GM19468 (cell line): Measurements from ENCODE around the gene ARF1.

Experiments
- ATAC-seq: cut with Tn5 transposase; IDR thresholded peaks from one replicate; pipeline ENCODE4 v1.9.1; 2021; ENCODE audit warnings: mild to moderate bottlenecking, moderate library complexity, moderate number of reproducible peaks; ENCODE audit not compliant: unreplicated experiment; ENCODE audit errors: extremely low read depth

The ARF1 gene

DNA sequence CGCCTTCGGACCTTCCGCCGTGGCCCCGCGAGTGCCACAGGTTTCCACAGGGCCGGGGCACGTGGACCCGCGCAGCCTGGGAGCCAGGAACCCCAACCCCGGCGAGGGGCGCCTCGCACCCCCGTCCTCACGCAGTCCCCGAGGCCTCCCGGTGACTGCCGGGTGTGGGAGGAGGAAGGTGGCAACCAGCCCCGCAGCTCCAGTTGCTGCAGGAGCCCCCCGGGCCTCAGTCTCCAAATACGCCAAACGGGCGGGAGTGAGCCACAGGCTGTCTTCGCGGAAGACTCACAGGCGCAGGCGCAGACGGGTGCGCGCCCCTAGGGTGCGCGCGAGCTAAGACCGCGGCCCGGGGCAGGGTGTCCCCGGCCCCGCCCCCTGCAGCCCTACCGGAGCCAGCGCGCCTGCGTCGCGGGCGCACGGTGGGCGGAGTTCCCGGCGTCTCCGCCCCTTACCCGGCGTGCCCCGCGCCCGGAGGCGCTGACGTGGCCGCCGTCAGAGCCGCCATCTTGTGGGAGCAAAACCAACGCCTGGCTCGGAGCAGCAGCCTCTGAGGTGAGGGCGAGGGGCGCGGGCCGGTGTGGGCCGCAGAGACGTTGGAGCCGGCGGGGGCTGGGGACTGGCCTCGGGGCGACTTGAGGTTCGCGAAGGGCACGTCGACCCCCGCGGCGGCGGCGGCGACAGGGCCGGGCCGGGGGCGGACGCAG is at the start of gene ARF1:
Gene ARF1 (plus strand): TSS at position 495 of the 704 bp plus-strand sequence. CDS start 14,407 bp downstream, outside the sequence.
- ATAC-seq, result peak; percentile 56

DNA sequence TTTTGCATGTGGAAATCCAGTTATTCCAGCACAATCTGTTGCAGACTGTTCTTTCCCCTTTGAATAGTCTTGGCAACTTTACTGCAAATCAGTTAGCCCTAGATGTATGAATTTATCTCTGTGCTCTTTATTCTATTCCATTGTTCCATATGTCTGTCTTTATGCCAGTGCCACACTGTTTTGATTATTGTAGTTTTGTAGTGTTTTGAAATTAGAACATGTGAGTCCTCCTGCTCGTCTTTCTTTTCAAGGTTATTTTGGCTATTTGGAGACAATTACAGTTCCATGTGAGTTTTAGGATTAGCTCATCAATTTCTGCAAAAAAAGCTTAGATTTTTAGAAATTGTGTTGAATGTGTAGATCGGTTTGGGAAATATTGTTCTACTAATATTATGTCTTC is 49.1 kb upstream of the ARF1 start:
- no peak for ATAC-seq

DNA sequence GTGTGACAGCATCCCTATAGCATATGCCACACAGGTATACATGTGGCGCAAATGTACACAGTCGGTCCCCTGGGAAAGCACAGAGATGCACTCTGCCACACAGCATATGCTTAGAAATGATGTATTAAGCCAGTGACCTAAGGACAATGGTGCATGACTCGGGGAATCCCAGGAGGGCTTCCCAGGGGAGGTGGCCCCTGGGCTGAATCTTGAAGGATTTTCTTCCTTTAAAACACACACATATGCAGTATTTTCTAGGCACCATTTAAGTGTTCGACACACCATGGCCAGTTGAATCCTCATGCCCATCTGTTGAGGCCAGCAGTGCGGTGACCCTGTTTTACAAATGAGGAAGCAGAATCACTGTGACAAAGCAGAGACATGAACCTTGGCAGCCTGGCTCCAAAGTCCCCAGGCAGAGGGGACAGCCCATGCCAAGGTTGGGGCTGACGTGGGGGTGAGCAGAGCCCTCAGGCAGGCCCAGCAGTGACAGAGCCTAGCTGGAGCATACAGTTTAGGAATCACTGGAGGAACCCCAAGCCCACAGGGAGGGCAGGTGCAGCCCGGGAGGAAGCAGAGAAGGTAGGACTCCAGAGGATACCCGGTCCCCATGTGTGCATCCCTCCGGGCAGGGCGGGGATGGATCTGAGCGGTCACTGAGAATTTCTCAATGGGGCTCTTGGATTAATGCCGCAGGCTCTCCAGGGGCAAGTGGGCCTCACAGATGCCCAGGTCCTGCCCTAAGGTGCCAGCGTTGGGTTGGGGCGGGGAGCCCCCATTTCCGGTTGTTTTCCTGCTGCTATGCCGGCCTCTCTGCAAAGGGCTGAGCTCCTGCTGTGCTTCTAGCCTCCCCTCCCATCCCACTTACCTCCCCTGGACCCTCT is 47.3 kb upstream of the ARF1 start:
- no peak for ATAC-seq

DNA sequence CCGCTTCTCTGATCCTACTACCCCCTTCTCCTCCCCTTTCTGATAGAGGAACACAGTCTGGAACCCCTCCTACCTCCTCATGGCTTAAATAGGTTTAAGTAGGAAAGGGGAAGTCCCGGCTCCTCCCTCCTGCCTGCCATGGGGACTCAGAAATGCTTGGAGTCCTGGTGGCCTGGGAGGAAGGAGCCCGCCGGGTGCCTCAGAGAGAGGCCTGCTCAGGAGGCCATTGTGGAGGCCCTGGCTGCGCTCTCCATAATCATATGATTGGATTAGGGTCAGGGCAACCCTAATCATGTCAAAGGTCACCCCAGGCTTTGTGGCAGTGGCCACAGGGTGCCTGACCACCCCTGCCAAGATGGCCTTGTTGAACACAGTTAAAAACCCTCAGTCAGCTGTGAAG is 46.7 kb upstream of the ARF1 start:
- no peak for ATAC-seq

DNA sequence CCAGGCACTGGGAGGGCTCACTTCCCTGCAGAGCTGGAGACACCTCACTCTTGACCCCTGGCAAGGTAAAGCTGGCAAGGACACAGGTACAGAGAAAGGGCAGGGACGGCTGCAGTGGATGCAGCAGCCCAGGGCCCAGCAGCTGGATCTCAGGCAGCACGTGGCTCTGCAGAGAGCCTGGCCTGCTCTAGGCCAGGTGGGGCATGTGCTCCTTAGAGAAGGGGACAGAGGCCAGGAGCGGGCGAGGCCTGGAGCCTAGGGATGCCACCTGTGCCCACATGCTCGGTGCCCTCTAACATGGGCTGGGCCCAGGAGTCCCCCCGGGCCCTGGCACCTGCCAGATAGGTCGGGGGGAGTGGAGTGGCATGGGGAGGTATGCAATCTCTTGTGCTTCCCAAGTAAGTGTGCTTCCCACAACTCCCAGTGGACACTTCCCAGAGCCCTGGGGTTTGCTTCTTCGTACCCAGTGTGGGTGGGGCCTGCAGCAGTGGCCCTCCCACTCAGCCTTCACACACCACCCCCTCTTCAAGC is 45.7 kb upstream of the ARF1 start:
- no peak for ATAC-seq

DNA sequence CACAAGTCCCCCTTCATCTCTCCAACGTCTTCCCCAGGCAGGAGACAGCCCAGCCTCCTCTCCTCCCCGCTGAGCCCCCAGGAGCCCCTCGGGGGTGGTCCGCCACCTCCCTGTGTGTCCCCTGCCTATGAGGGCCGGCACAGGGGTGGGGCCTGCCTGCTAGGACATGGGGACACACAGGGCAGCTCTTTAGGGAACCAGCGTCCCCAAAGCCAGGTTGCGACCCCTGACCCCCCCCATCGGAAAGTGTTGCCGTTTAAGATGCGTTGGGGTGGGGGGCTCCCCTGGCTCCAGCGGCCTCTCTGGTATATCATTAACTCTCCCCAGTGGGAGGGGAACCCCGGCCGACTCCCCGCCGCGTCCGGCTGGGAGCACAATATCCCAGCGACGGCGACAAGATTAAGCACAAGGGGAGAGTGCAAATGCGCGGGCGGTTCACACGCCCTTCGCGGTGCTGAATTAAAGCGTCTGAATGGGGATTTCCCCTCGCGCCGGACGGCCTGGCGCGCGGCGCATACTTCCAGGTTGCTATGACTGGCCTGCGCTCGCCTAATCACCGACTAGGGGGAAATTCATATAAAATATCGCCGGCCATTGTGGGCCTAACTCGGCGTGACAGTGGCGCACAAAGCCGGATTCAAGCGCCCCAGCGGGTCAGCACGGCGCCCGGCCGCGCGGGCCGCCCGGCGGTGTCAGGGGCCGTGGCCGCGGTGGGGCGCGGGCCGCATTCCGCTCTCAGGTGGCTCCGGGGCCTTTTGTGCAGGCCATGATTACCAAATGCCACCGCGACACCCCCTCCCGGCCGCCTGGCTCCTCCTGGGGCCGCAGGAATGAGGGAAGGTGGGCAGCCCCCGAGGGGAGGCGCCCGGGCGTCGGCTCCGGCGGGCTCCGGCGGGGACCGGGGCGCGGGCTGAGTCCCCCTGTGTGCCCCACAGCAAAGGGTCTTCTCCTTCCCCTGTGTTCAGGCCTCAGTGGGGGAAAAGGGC is 44.8 kb upstream of the ARF1 start:
- ATAC-seq, result peak; percentile 72

DNA sequence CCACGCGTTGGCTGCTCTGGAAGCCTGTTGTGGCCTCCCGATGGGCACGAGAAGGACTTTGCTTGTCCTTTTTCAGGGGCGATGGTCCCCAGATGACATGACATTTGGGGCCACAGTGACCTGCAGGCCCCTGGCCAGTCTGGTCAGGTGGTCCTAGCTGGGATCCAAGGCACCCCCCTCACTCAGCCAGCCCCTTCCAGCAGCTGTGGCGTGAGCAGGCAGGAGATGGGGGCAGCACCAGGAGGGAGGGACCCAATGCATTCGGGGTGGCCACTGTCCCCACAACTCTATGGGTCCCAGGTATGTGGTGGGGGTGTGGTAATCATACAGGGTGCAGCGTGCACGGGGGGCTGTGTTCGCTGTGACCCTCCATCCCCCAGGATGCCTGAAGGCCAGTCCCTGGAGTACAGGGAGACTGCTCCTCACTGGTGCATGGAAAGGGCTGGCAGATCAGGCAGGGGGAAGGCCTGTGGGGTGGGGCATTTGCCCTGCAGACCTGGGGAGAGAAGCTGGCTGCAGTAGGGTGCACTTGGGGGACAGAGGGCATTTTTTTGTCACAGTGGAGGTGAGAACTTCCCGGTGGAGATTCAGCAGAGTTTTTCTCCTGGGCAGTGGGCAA is 44.0 kb upstream of the ARF1 start:
- no peak for ATAC-seq

DNA sequence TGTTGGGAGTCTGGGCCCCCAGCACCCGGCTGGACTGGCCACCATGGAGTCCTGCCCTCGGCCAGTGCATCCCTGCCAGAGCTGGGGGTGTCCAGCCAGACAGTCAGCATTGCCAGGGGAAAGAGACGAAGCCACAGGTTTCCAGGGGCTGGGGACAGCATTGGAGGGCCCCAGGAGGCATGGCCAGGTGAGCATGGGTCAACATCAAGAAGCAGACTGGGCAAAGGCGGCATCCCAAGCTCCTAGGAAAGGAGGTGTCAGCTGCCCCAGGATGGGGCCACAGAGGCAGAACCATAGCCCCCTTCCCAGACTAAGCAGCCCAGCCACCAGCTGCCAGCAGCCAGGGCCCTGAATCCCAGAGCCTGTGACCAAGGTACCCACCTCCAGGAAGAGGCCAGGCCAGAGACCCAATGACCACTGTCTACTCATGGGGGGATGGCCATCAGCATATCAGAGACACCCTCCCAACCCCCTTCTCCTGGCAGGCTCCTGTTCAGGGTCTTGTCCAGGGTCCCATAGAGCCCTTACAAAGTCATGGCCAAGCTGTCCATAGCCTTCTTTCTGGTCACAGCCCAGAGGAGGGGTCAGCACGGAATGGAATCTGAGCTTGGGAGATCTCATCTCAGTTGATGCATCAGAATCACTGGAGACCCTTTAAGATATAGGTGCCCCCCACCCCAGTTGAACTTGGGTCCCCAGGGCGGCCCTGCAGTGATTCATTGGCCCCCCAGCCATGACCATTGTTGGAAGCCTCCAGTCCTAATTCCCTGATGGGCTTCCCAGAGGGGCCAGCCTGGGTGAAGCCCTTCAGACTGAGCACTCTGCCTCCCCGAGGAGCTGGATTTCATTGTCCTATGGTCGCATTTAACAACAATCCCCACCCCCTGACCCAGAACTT is 43.3 kb upstream of the ARF1 start:
- no peak for ATAC-seq

DNA sequence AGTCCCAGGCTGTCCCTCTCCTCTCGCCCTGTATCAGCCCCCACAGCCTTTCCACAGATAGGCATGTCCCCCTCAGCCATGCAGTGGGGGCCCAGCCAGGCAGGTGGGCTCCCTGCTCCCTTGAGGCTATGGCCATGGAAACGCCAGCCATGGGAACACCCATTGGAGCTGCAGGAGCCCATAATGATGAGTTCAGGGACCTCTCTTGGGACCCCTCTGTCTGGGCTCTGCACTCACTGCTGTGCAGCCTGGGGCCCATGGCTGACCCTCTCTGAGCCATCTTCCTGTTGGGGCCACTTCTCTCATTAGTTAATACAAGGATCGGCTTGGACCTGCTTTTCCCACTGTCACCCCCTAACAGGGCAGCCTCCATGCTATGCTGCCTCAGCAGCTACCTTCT is 42.5 kb upstream of the ARF1 start:
- ATAC-seq, result no peak

DNA sequence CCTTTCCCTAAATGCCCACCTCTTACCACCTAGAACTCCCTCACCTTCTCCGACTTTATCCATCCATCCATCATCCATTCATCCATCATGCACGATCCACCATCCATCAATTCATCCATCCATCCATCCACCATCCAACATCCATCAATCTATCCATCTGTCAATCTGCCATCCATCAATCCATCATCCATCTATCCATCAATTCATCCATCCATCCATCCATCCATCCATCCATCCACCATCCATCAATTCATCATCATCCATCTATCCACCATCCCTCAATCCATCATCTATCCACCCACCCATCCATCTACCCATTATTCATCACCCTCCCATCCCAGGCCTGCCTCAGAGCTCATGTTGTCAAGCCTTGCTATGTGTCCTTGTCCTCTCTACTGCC is 41.2 kb upstream of the ARF1 start:
- ATAC-seq, result no peak

DNA sequence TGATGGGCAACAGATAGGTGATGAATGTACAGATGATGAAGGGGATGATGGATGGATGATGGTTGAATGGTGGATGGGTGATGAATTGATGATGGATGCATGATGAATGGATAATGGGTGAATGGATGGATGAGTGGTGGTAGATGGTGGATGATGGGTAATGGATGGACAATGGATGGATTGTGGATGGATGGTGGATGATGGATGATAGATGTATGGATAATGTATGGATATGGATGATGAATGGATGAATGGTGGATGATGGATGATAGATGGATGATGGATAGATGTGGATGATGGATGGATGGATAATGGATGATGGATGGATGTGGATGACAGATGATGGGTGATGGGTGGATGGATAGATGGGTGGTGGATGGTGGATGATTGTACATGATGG is 40.0 kb upstream of the ARF1 start:
- no peak for ATAC-seq

DNA sequence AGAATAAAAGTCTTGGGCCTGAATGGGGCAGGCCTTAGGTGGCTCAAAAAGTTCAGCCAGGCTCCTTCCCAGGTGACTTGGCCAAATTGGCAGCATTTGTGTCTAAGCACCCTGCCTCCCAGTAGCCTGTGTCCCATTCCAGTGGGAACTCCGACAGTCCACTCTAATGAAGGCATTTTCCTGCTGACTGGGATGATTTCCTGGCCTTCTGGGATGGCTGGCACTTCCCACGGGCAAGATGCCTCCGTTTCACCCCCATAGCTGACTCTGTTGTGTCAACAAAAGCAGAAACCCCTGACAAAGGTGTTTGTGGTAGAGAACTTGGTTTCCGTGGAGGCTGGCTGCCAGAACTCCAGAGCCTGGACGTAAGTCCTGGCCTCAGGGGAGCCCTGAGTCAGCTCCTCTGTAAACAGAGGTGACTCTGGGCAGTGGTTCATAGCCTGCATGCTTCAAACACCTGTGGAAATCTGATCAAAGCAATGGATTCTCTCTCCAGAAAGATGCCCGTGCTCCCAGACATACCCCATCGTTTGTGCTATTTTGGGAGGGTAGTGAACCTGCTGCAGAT is 39.1 kb upstream of the ARF1 start:
- no peak for ATAC-seq

DNA sequence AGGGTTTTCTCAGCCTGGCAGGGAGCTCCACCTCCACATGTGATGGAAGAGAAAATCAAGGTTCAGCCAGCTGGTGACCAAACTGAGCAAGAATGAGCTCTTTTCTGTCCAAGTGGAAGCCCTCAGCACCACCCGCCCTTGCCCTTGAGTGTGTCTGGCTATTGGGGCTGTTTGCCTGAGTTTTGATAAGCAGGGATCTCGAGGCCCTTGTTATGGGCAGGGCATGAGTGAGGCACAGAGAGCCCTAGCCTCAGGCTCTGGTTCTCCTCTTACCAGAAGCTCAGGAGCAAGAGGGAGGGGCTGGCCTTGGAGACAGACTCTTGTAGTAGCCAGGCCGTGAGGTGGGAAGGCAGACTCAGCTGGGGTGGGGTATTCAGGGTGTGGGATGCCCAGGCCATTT is 37.5 kb upstream of the ARF1 start:
- ATAC-seq, result no peak

DNA sequence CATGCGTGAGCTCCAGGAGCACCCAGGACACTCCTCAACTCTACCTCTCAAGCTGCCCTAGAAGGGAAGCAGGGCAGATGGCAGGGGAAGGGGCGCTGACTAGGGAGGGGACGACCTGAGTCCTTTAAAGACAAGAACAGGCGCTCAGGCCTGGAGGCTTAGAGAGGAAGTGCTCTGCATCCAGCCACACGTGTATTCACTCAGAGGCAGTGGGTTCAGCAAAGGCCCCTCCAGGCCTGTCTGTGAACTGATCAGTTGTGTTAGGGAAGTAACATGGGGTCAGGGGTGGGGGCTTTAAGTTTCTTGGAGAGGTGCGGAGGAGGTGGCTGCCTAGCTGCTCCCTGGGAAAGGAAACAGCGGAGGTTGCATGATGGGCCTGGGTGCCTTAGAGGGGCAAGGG is 37.1 kb upstream of the ARF1 start:
- no peak for ATAC-seq

DNA sequence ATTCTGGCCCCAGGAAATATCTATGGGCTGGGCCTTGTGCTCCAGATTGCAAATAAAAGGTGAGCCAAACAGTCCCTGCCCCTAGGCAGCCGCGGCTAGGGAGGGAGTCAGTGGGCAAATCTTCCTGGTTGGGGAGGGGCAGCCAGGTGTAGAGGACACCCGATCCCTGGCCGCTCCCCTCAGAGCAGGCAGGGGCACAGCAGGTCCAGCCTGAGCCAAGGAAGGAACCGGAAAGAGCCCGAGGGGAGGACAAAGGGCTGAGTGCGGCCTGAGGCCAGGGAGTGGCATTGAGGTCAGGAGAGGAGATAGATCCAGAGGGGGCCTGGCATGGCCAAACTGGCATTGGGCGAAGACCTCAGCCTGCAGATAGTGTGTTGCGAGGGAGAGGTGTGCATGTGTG is 36.6 kb upstream of the ARF1 start:
- no peak for ATAC-seq

DNA sequence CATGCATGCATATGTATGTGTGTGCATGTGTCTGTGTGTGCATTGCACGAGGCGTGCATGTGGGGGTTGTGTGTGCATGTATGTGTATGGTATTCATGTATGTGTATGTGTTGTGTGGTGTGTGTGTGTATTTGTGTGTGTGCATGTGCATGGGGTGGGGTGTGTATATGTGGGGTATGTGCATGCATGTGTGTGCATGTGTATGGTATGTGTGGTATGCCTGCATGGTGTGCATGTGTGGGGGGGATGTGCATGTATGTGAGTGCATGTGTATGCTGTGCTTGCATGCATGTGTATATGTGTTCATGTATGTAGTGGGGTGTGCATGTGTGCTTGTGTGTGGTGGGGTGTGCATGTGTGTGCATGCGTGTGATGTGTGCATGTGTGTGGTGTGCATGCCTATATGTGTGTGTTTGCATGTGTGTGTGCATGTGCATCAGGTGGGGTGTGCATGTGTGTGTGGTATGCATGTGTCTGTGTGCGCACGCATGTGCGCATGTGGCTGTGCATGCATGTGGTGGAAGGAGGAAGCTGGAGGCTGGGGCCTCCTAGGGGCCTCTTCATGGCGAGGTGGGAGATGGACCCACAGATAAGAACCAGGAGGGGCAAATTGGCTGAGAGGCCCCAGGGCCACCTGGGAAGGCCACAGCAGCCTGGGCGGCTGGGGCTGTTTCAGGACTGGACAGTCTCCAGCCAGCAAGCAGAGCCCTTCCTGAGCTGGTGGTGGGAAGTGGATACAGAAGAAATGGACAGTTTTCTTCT is 35.9 kb upstream of the ARF1 start:
- ATAC-seq, result no peak

DNA sequence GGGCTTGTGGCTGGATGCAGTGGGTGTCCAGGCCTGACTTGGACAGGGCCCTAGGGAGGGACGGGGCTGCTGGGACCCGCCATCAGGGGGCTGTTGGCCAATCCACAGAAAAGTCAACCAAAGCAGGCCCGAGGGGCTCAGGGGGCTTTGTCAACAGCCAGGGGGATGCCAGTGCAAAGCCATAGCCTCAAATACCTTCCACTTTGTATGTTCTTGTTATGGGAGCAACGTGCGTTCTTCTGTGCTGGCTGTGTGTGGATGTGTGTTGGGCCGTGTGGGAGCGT is 35.4 kb upstream of the ARF1 start:
- no peak for ATAC-seq

DNA sequence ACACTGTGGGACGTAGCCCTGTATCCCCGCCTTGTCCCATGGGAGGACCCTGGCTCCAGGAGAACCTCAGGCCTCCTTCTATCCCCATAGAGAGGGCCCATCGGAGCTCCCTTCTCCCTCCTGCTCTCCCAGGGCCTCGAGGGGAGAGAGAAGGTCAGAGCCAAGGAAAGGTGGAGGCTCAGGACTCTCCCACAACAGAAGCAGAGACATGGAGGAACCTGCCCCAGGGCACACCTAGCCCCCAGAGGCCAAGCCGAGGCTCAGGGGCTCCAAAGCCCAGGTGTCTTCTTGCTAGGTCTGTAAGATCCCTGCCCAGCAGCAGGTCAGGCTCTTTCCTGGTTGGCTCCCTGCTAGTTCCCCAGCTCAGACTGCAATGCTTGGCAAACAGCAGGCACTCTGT is 34.4 kb upstream of the ARF1 start:
- ATAC-seq, result no peak
